ENCODE measurements around the gene GPC3. TPM values are rescaled to one million over a fixed set of nuclear protein-coding genes. Genes with fewer than 3 reads are reported as not detected.

GPC3 gene
- total RNA-seq, 1 experiment from 2014 or later = 32.4 TPM

GRCh38 chrX:133881893-133882292 lies 103.5 kb downstream of the GPC3 start (continued):
- no peak for TF ChIP-seq ZSCAN18 (CRISPR knock-in tag; IDR thresholded peaks at IDR 0.05)
- TF ChIP-seq KAT7 (CRISPR knock-in tag; IDR thresholded peaks at IDR 0.05; ENCODE audit: borderline replicate concordance) = no peak
- TF ChIP-seq SMAD3 (CRISPR knock-in tag; IDR thresholded peaks at IDR 0.05; ENCODE audit: borderline replicate concordance) = no peak
- TF ChIP-seq USF1 (CRISPR knock-in tag; IDR thresholded peaks at IDR 0.05) = no peak
- no peak for TF ChIP-seq E2F5 (CRISPR knock-in tag; IDR thresholded peaks at IDR 0.05)
- no peak for TF ChIP-seq CBFB (CRISPR knock-in tag; IDR thresholded peaks at IDR 0.05; ENCODE audit: low read depth)
- no peak for TF ChIP-seq HMGXB4 (CRISPR knock-in tag; IDR thresholded peaks at IDR 0.05)
- no peak for TF ChIP-seq FOXK1 (CRISPR knock-in tag; IDR thresholded peaks at IDR 0.05)
- no peak for TF ChIP-seq ZNF281 (CRISPR knock-in tag; IDR thresholded peaks at IDR 0.05)
- TF ChIP-seq MYBL2 (CRISPR knock-in tag; IDR thresholded peaks at IDR 0.05) = no peak

GRCh38 chrX:133881007-133881406 lies 104.4 kb downstream of the GPC3 start:
- CTCF ChIA-PET = no interaction called here
- Mint-ChIP-seq H3K4me3 (no peak overlapping the region), H3K27me3 (ENCODE audit: low read depth) (peaks cover 2% of the 10 kb centered on the region; the same call in 1 of the 2 replicates), H3K4me1 (peaks cover 23% of the 10 kb centered on the region), H3K36me3 (no peaks in the 10 kb centered on the region), H3K27ac (no peak overlapping the region), H3K9me3 (no peaks in the 10 kb centered on the region)
- no peak for ATAC-seq
- no peak for DNase-seq (ENCODE audit: low spot score)
- POLR2A ChIA-PET = no interaction called here
- TF ChIP-seq MXD4 (CRISPR knock-in tag; IDR thresholded peaks at IDR 0.05; ENCODE audit: borderline replicate concordance) = no peak
- TF ChIP-seq TEAD4 (CRISPR knock-in tag; IDR thresholded peaks at IDR 0.05) = no peak
- no peak for TF ChIP-seq E2F5 (CRISPR knock-in tag; IDR thresholded peaks at IDR 0.05)
- TF ChIP-seq CDX4 (CRISPR knock-in tag; IDR thresholded peaks at IDR 0.05; ENCODE audit: borderline replicate concordance) = no peak
- no peak for TF ChIP-seq PRDM15 (CRISPR knock-in tag; IDR thresholded peaks at IDR 0.05)
- no peak for TF ChIP-seq ZNF121 (CRISPR knock-in tag; IDR thresholded peaks at IDR 0.05)
- no peak for TF ChIP-seq JAZF1 (CRISPR knock-in tag; IDR thresholded peaks at IDR 0.05)
- TF ChIP-seq ZBTB43 (CRISPR knock-in tag; IDR thresholded peaks at IDR 0.05) = no peak
- TF ChIP-seq GABPB1 (CRISPR knock-in tag; IDR thresholded peaks at IDR 0.05) = no peak
- no peak for TF ChIP-seq NFE2L1 (CRISPR knock-in tag; IDR thresholded peaks at IDR 0.05)
- no peak for TF ChIP-seq CBFB (CRISPR knock-in tag; IDR thresholded peaks at IDR 0.05; ENCODE audit: low read depth)
- TF ChIP-seq MYBL2 (CRISPR knock-in tag; IDR thresholded peaks at IDR 0.05) = no peak
- TF ChIP-seq FOXP4 (CRISPR knock-in tag; IDR thresholded peaks at IDR 0.05) = no peak
